Hepatocyte (in vitro differentiated cells): ENCODE data around the gene CNRIP1.

ENCODE experiments used
- EZH2phosphoT487 ChIP-seq: fragments of 200-600 bp; sonication (generic); IDR thresholded peaks from one replicate; pipeline ENCODE4 v1.6.1; 2018; ENCODE audit warnings: antibody characterized with exemption, mild to moderate bottlenecking, low read depth, moderate library complexity; ENCODE audit not compliant: unreplicated experiment, severe bottlenecking
- TF ChIP-seq, protein P1 (sequence below): fragments of 200-600 bp; sonication (generic); IDR thresholded peaks from 2 replicates; pipeline ENCODE4 v1.5.1; 2016; ENCODE audit warnings: antibody characterized with exemption, mild to moderate bottlenecking; ENCODE audit not compliant: poor library complexity

DNA sequence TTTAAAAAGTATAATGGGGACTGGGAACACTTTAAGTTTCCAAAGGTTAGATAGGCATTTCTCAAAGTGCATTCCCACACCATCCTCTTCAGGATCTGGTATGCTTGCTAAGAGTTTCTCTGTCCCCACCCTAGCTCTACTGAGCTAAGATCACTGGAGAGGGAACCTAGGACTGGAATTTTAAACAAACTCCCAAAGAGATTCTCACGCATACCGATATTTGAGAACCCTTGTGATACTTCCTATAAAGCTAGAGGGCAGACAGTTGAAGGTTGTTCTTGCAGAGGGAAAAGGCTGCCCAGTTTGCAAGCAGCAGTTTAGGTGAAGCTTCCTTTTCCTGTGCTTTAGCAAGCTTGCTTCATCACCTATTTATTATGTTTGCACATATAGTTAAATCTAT lies 3.6 kb downstream of the CNRIP1 start:
- TF ChIP-seq, protein P1, sequence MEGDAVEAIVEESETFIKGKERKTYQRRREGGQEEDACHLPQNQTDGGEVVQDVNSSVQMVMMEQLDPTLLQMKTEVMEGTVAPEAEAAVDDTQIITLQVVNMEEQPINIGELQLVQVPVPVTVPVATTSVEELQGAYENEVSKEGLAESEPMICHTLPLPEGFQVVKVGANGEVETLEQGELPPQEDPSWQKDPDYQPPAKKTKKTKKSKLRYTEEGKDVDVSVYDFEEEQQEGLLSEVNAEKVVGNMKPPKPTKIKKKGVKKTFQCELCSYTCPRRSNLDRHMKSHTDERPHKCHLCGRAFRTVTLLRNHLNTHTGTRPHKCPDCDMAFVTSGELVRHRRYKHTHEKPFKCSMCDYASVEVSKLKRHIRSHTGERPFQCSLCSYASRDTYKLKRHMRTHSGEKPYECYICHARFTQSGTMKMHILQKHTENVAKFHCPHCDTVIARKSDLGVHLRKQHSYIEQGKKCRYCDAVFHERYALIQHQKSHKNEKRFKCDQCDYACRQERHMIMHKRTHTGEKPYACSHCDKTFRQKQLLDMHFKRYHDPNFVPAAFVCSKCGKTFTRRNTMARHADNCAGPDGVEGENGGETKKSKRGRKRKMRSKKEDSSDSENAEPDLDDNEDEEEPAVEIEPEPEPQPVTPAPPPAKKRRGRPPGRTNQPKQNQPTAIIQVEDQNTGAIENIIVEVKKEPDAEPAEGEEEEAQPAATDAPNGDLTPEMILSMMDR, result no peak
- TF ChIP-seq EZH2phosphoT487, result no peak
